Mesendoderm (in vitro differentiated cells): ENCODE data around the gene KCNAB1.
A peak's percentile ranks its signal among the peaks of the same experiment; 100 is the strongest.

ENCODE experiments used
- DNase-seq: peaks from one replicate; pipeline ENCODE4 v3.0.0; 2013
- H2AK5ac ChIP-seq: 2 replicates; pipeline ENCODE4 v1.6.1; 2013; ENCODE audit warnings: low read length, inconsistent platforms
- H2BK120ac ChIP-seq: 2 replicates; pipeline ENCODE4 v1.6.1; 2013; ENCODE audit warnings: low read depth, mild to moderate bottlenecking, low read length, moderate library complexity, mixed read lengths
- H2BK15ac ChIP-seq: replicated peaks from 2 replicates; pipeline ENCODE4 v1.6.1; 2013; ENCODE audit warnings: low read depth, mild to moderate bottlenecking, moderate library complexity
- H2BK5ac ChIP-seq: 2 replicates; pipeline ENCODE4 v1.6.1; 2013; ENCODE audit warnings: low read length, inconsistent platforms
- H3K18ac ChIP-seq: 2 replicates; pipeline ENCODE4 v1.6.1; 2013; ENCODE audit warnings: mild to moderate bottlenecking, low read length, mixed read lengths
- H3K23ac ChIP-seq: one replicate; pipeline ENCODE4 v1.6.1; 2013; ENCODE audit warnings: low read length
- H3K27ac ChIP-seq: 2 replicates; pipeline ENCODE4 v1.5.1; 2013; ENCODE audit warnings: low read depth, mild to moderate bottlenecking, inconsistent platforms, low read length, moderate library complexity
- H3K27me3 ChIP-seq: 2 replicates; pipeline ENCODE4 v1.6.1; 2013; ENCODE audit warnings: low read length, control low read depth, mild to moderate bottlenecking, inconsistent platforms; ENCODE audit not compliant: insufficient read depth, poor library complexity
- H3K36me3 ChIP-seq: 2 replicates; pipeline ENCODE4 v1.6.1; 2013; ENCODE audit warnings: low read length, inconsistent platforms; ENCODE audit not compliant: control insufficient read depth, insufficient read depth
- H3K4ac ChIP-seq: one replicate; pipeline ENCODE4 v1.6.1; 2013; ENCODE audit warnings: low read depth, mild to moderate bottlenecking, low read length, moderate library complexity
- H3K4me1 ChIP-seq: 2 replicates; pipeline ENCODE4 v1.6.1; 2013; ENCODE audit warnings: low read depth, low read length, inconsistent platforms; ENCODE audit not compliant: control insufficient read depth
- H3K4me2 ChIP-seq: 2 replicates; pipeline ENCODE4 v1.6.1; 2013; ENCODE audit warnings: low read length
- H3K4me3 ChIP-seq: 2 replicates; pipeline ENCODE4 v1.5.1; 2013; ENCODE audit warnings: mild to moderate bottlenecking, low read length
- H3K56ac ChIP-seq: one replicate; pipeline ENCODE4 v1.6.1; 2013; ENCODE audit warnings: low read length
- H3K79me1 ChIP-seq: 2 replicates; pipeline ENCODE4 v1.6.1; 2013; ENCODE audit warnings: low read length, inconsistent platforms
- H3K79me2 ChIP-seq: 2 replicates; pipeline ENCODE4 v1.6.1; 2013; ENCODE audit warnings: mild to moderate bottlenecking, low read length; ENCODE audit not compliant: control insufficient read depth, insufficient read depth
- H3K9ac ChIP-seq: 2 replicates; pipeline ENCODE4 v1.6.1; 2013; ENCODE audit warnings: low read length, inconsistent platforms
- H4K5ac ChIP-seq: one replicate; pipeline ENCODE4 v1.6.1; 2013; ENCODE audit warnings: low read length
- H4K8ac ChIP-seq: one replicate; pipeline ENCODE4 v1.6.1; 2013; ENCODE audit warnings: low read depth, mild to moderate bottlenecking, control low read depth, low read length, moderate library complexity
- WGBS: extraction: QIAGEN DNeasy Blood & Tissue Kit; methylation state at CpG from one replicate; pipeline ENCODE4 v1.1.7; 2013; ENCODE audit warnings: low lambda C conversion rate, missing lambda C conversion rate; ENCODE audit not compliant: insufficient coverage; ENCODE audit errors: extremely low coverage; 5-methylcytosine and 5-hydroxymethylcytosine counted together

KCNAB1 gene

GRCh38 chr3:156149876-156150275 is 29.5 kb downstream of the KCNAB1 start:
- Histone ChIP-seq H3K4me1 (no peaks in the 10 kb centered on the region), H3K4ac (peak overlapping the region; percentile 25), H3K79me1 (no peaks in the 10 kb centered on the region), H2AK5ac (no peak overlapping the region), H3K23ac (no peak overlapping the region), H3K56ac (no peak overlapping the region), H2BK15ac (no peak overlapping the region), H3K36me3 (no peaks in the 10 kb centered on the region), H3K27me3 (no peaks in the 10 kb centered on the region), H2BK120ac (no peak overlapping the region), H4K5ac (no peak overlapping the region), H3K4me2 (no peak overlapping the region), H3K79me2 (no peaks in the 10 kb centered on the region), H2BK5ac (no peak overlapping the region), H4K8ac (no peak overlapping the region), H3K18ac (no peak overlapping the region), H3K27ac (no peak overlapping the region), H3K9ac (no peak overlapping the region), H3K4me3 (no peak overlapping the region)
- no peak for DNase-seq
- WGBS, result no CpG with 5 or more reads among the region's 3 CpGs

- Histone ChIP-seq H3K56ac (no peak overlapping the region), H2BK120ac (no peak overlapping the region), H2BK5ac (no peak overlapping the region), H4K5ac (no peak overlapping the region), H3K18ac (no peak overlapping the region), H2BK15ac (no peak overlapping the region), H2AK5ac (no peak overlapping the region), H3K4me1 (no peaks in the 10 kb centered on the region), H3K23ac (no peak overlapping the region), H3K4ac (no peak overlapping the region), H3K27ac (no peak overlapping the region), H3K4me3 (no peak overlapping the region), H3K27me3 (no peaks in the 10 kb centered on the region), H3K36me3 (no peaks in the 10 kb centered on the region), H3K4me2 (no peak overlapping the region), H3K79me2 (no peaks in the 10 kb centered on the region), H3K9ac (no peak overlapping the region), H4K8ac (no peak overlapping the region), H3K79me1 (no peaks in the 10 kb centered on the region)
- DNase-seq, result peak; percentile 64
- WGBS, result no CpG with 5 or more reads among the region's 8 CpGs
These were observed 30.2 kb downstream of the KCNAB1 start for GRCh38 chr3:156150434-156151066.

- peak; percentile 87 for DNase-seq
- Histone ChIP-seq H3K79me2 (no peaks in the 10 kb centered on the region), H3K27me3 (no peaks in the 10 kb centered on the region), H4K5ac (no peak overlapping the region), H3K4me2 (no peak overlapping the region), H3K23ac (no peak overlapping the region), H2BK120ac (no peak overlapping the region), H3K4ac (no peak overlapping the region), H3K36me3 (no peaks in the 10 kb centered on the region), H3K79me1 (no peaks in the 10 kb centered on the region), H4K8ac (no peak overlapping the region), H2BK5ac (no peak overlapping the region), H3K9ac (no peak overlapping the region), H3K56ac (no peak overlapping the region), H3K4me1 (no peaks in the 10 kb centered on the region), H3K4me3 (no peak overlapping the region), H2BK15ac (no peak overlapping the region), H3K27ac (no peak overlapping the region), H2AK5ac (no peak overlapping the region), H3K18ac (no peak overlapping the region)
- WGBS, result no CpG with 5 or more reads among the region's 10 CpGs
These were observed 31.5 kb downstream of the KCNAB1 start for GRCh38 chr3:156151824-156152428.

DNA sequence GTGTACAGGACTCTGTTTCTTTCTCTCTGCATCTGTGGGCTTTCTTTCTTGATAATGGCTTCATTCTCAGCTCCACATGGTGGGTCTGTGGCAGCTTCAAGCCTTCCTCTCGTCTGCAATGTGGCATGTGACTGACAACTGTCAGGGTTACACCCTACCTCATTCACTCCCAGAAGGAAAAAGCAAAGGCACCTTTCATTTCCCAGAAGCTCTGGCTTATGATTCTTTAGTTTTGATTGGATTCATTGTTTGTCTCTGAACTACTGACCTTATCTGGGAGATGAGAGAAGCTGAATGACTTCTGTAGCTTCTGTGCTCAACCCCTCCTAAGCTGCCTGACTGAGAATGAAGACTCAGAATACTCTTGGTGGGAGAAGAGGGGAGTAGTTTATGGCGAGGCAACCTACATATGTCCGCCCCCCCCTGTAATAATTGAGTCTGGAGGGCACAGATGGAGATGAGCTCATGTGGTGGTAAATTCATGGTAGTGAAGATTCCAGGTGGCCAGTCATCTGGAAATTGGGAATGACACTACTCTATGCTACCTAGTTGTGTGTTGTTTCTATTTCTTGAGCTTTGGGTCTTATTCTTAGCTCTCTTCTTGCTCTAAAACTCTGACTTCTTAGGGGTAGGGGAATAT is 38.4 kb downstream of the KCNAB1 start:
- no peak overlapping the region for H3K56ac ChIP-seq
- DNase-seq, result no peak
- H3K4me1 ChIP-seq, result no peaks in the 10 kb centered on the region
- no peak overlapping the region for H2BK120ac ChIP-seq
- H4K5ac ChIP-seq, result no peak overlapping the region
- no peak overlapping the region for H2BK15ac ChIP-seq
- H3K9ac ChIP-seq, result no peak overlapping the region
- H3K4me3 ChIP-seq, result no peak overlapping the region
- no peaks in the 10 kb centered on the region for H3K36me3 ChIP-seq
- H3K4ac ChIP-seq, result no peak overlapping the region
- H4K8ac ChIP-seq, result no peak overlapping the region
- H3K79me1 ChIP-seq, result no peaks in the 10 kb centered on the region
- no peak overlapping the region for H2AK5ac ChIP-seq
- no peak overlapping the region for H2BK5ac ChIP-seq
- H3K79me2 ChIP-seq, result no peaks in the 10 kb centered on the region
- no CpG with 5 or more reads among the region's 3 CpGs for WGBS
- H3K23ac ChIP-seq, result no peak overlapping the region
- H3K27ac ChIP-seq, result no peak overlapping the region
- no peaks in the 10 kb centered on the region for H3K27me3 ChIP-seq
- no peak overlapping the region for H3K18ac ChIP-seq
- no peak overlapping the region for H3K4me2 ChIP-seq

GRCh38 chr3:156160647-156161046 is 40.3 kb downstream of the KCNAB1 start:
- no CpG with 5 or more reads among the region's 3 CpGs for WGBS

More at GRCh38 chr3:156160647-156161046, 40.3 kb downstream of the KCNAB1 start:
- Histone ChIP-seq H2AK5ac (no peak overlapping the region), H3K4ac (no peak overlapping the region), H2BK5ac (no peak overlapping the region), H3K79me2 (no peaks in the 10 kb centered on the region), H3K9ac (no peak overlapping the region), H3K4me3 (no peak overlapping the region), H3K36me3 (no peaks in the 10 kb centered on the region), H3K79me1 (no peaks in the 10 kb centered on the region), H3K27ac (no peak overlapping the region), H3K27me3 (no peaks in the 10 kb centered on the region), H3K23ac (no peak overlapping the region), H2BK15ac (no peak overlapping the region), H4K5ac (no peak overlapping the region), H4K8ac (no peak overlapping the region), H3K4me1 (no peaks in the 10 kb centered on the region), H3K18ac (no peak overlapping the region), H3K56ac (no peak overlapping the region), H2BK120ac (no peak overlapping the region), H3K4me2 (no peak overlapping the region)
- DNase-seq, result no peak
